Stimulated activated CD4-positive, alpha-beta T cell treated with anti-CD3 and anti-CD28 coated beads, TNF-alpha, amount 100 ng/mL, for 1 hour (primary cell): ENCODE results near the gene SLC13A1.

Source experiments
- DNase-seq, 3 donors: peaks; one replicate each; pipeline ENCODE4 v3.0.0-alpha.2; 2020; ENCODE audit warnings: low read depth in 3 of 3, low spot score in 1 of 3

The SLC13A1 gene

DNA sequence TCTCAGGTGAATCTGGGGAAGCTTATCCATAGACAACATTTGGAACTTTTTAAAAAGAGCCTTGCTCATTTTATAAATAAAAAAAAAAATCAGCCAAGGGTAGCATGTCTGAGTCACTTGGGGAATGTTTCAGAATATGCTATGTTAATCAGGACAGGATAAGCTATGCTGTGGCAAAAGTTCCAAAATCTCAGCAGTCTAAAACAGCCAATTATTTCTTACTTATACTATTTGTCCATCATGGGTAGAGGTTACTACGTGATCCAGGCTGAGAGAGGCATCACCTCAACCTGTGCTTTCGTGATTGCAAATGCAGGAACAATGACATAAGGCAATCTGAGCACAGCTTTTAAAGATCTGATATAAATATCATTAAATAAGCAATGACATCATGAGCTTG lies 6.5 kb downstream of the SLC13A1 start:
- no peak for DNase-seq

GRCh38 chr7:123191132-123191531 lies 8.6 kb downstream of the SLC13A1 start:
- DNase-seq: no peak

DNA sequence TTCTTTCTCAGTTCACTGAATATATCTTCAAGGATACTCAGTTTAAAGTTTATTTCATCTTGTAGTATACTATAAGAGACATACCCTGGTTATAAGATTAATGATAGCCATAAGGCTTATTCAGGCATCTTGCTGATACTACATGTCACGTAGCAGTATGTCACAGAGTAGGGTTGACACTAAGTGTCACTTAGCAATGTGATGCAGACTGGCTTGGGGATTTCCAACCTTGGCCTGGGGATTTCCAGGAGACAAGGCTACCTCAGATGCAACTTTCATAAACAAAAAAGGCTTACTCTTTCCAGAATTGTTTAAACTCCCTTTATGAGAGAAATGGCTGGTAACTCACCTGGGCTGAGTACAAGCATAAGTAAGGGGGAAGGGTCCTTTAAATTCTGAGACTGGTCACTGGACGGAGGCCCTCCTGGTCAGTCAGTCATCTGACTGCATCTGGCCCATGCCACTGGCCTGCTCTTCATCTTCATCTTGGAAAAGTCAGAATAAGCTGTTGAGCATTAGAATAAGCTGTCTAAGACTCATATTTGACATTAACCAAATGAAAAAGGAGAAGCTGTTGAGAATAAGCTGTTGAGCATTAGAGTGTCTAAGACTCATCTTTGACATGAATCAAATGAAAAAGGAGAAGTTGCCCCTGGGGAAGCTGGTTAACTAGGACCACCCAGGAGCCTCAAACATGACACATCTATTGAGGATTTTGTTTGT lies 9.5 kb downstream of the SLC13A1 start:
- no peak for DNase-seq

- DNase-seq: no peak
Measured at GRCh38 chr7:123185756-123186155, 14.0 kb downstream of the SLC13A1 start.

- no peak for DNase-seq
Measured at GRCh38 chr7:123184271-123184670, 15.5 kb downstream of the SLC13A1 start.

- no peak for DNase-seq
Measured at GRCh38 chr7:123183431-123183830, 16.3 kb downstream of the SLC13A1 start.

GRCh38 chr7:123177442-123177841 lies 22.3 kb downstream of the SLC13A1 start:
- no peak for DNase-seq

DNA sequence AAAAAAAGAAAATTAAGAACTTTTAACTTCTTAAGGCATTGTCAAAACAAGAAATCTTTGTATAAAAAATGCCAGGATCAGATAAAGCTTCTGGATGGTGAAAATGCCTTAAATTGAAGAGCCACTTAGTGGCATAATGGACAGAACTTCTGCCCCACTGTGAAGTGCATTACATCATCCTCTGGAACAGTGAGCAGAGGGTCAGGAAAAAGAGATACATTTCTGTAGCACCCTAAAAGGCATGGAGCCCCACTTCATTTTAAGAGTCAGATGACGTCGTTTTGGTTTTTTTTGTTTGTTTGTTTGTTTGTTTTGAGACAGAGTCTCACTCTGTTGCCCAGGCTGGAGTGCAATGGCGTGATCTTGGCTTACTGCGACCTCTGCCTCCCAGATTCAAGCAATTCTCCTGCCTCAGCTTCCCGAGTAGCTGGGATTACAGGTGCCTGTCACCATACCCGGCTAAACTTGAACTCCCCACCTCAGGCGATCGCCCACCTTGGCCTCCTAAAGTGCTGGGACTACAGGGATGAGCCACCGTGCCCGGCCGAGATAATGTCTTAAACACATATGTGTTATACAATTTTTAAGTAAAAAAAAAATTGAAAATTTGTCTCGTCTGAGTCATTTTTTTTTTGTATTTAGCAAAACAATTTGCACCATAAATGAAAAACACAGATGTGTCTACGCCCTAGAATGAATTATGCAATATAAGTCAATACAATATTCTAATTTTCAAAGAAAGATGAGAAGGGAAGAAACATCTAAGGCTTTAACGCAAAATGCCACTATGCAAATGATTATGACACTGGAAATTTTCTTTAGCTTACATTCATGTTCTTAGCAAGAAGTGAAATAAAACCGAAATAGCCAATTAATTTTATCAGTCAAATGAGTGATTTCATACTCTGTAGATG lies 29.2 kb downstream of the SLC13A1 start:
- no peak for DNase-seq

GRCh38 chr7:123169065-123169464 lies 30.7 kb downstream of the SLC13A1 start:
- no peak for DNase-seq

DNA sequence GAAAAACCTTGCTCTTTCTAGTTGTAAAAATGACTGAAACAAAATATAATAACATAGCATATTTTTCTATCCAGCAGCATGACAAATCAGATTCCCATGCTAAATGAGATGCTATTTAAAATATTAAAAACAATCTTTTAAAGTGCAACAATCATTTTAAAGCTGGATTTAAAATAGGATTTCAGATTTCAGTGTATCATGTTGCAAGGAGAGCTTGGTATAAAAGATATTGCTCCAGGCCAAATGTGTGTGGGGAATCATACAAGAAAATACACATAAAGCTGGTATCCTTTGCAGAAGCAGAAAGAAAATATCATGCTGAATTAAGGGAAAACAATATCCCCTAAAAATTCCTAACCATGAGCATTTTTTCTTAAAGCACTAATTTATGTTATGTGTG lies 42.2 kb downstream of the SLC13A1 start:
- no peak for DNase-seq

DNA sequence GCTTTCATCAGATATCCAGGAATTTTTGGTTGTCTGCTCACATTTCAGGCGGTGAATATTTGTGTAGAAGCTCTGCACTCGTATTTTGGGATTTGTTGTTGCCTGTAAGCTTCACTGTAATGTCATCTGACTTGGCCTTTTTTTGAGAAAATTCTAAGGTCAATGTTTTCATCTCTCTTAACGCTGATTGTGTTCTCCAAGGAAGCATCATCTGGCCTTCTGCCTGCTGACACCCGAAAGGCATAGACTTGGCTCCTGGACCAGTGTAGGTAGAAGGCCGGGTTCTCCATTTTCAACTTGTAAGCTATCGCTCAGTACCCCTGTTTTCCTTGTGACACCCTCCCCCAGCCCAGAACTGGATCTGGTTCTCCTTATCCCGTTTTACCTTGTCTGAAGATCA lies 44.2 kb downstream of the SLC13A1 start:
- no peak for DNase-seq

GRCh38 chr7:123154231-123154860 lies 45.4 kb downstream of the SLC13A1 start:
- no peak for DNase-seq

GRCh38 chr7:123151443-123151842 lies 48.3 kb downstream of the SLC13A1 start:
- no peak for DNase-seq

GRCh38 chr7:123148813-123149212 lies 51.0 kb downstream of the SLC13A1 start:
- no peak for DNase-seq

GRCh38 chr7:123143252-123144006 lies 56.3 kb downstream of the SLC13A1 start:
- no peak for DNase-seq

DNA sequence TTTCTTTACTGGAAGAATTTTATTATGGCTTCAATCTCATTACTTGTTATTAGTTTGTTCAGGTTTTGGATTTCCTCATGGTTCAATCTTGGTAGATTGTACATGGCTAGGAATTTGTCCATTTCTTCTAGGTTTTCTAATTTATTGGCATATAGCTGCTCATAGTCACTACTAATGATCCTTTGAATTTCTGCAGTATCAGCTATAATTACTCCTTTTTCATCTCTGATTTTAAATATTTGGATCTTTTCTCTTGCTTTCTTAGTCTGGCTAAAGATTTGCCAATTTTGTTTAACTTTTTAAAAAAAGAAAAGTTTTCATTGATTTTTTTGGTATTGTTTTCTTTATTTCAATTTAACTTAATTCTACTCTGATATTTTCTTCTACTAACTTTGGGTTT lies 59.2 kb downstream of the SLC13A1 start:
- DNase-seq: no peak

- no peak for DNase-seq
Measured at GRCh38 chr7:123135960-123136359, 63.8 kb downstream of the SLC13A1 start.

DNA sequence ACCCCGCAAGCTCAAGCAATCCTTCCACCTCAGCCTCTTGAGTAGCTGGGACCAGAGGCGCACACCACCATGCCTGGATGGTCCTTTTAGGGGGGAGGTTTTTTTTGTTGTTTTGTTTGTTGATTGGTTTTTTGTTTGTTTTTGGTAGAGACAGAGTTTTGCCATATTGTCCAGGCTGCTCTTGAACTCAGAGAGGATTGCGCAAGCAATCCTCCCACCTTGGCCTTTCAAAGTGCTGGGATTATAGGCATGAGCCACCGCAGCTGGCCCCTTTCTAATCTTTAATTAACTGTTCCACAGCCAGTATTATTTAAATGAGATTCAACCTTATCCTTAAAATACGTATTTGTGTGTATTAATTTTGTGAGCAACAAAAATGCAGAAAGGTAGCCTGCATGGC lies 65.8 kb downstream of the SLC13A1 start:
- DNase-seq: no peak

DNA sequence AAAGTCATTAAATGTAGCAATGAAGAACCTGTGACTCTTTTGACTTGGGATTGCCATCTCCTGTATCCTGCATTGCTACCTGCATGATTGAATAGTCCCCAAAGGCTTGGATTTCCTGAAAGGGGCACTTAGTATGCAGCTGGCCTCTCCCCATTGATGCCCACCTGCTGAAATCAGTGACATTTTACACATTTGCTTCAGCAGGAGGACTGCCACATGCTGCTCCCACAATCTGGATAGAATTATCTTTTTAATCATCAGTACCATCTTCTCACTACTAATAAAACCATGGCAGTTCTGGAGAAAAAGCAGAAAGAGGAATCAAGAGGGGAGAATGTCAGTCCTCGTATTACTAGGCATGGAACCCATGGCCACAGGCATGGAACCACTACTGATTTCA lies 67.8 kb downstream of the SLC13A1 start:
- DNase-seq: no peak

GRCh38 chr7:123131556-123131955 lies 68.2 kb downstream of the SLC13A1 start:
- DNase-seq: no peak

- no peak for DNase-seq
Measured at GRCh38 chr7:123131140-123131539, 68.6 kb downstream of the SLC13A1 start.
